ENCODE measurements around the gene AURKA. TPM values are rescaled to one million over a fixed set of nuclear protein-coding genes. Genes with fewer than 3 reads are reported as not detected.

Gene AURKA
- total RNA-seq, 4 donors from 2014 or later: 0.95 to 4.1 (median 2.5) TPM

DNA sequence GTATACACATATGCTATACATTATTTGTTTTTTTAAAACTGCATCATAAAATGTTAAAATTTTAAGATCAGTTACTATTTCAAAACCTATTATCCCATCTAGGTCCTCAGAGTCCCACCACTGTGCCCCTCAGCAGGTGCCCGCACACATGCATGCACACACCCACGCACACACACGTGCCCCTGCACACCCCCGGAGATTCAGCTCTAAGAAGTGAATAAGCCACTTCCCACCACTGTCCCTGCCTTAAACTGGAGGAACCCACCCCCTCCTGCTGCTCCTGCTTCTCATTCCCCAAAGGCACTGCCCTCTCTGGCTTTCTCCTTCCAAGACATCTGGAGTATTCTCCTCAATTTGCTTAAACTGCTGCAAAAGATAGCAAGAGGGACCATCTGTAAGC is 38.7 kb downstream of the AURKA start:
- no peak for TF ChIP-seq CTCF (IDR thresholded peaks at IDR 0.05)
- ATAC-seq (ENCODE audit: low FRiP score) (no peak), DNase-seq (ENCODE audit: low spot score) (no peak)

DNA sequence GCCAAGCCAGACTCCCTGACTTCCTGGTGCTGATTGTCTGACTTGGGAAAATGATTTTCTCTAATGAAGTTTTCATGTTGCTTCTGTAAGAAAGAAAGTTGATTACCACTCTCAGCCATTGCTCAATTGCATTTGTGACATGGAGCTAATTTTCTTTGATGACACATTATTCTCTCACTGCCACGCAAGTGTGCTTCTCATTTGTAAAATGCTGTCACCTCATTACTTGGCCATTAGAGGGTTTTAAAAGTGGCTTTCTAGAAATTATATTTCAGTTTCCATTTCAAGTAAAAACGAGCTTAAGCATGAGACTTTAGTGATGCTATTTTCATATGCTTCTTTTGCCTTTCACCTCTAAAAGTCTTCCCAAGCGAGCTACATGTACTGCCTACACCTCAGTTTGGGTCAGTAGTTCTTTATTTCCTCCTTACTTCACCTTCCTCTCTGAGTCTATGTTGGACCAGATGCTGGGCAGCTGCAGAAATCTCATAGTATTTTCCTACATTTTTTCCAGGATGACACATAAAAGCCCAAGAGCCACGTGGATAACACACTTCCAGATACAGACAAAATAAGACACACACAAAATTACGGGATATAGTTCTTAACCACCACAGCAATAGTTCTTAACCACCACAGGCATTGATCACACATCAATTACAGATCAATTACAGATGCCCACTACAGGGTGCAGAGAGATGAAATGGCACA is 39.5 kb downstream of the AURKA start:
- no peak for ATAC-seq (ENCODE audit: low FRiP score)
- no peak for TF ChIP-seq CTCF (IDR thresholded peaks at IDR 0.05)

DNA sequence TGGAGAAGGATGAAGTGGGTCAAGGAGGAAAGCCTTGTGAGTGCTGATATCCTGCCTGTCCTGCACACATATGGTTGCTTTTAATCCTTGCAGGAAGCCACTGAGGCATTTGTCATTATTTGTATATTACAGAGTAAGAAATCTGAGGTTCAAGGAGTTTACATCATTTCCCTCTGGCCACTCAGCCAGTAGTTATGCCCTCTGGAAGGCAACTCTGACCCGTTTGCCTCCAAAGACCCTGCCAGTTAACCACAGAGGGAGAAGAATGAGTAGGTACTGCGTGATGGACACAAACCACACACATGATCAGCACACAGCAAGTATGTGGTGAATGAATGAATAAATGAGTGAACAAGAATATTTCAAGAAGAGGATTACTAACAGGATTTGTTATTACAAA is 41.2 kb downstream of the AURKA start:
- no peak for ATAC-seq (ENCODE audit: low FRiP score)
- no peak for TF ChIP-seq CTCF (IDR thresholded peaks at IDR 0.05)

More for the DNA sequence above, 39.5 kb downstream of the AURKA start:
- no peak for DNase-seq (ENCODE audit: low spot score)

DNA sequence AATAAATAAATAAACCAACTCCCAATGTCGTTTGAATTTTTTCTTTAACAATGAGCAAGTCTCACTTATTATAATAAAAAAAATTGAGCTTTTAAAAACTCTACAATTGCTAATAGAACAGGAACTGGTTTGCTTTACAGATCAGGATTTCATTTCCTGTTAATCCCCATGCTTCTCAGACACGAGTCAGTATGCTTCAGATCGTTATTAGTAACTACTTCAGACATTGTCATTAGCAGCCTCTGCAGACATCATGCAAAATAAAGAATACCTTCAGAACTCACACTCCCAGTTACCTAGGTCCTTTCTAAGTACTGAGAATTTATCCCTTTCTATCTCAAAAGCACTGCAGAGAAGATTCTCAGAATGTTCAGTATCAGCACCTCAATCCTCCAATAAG is 43.3 kb downstream of the AURKA start:
- TF ChIP-seq CTCF (IDR thresholded peaks at IDR 0.05): no peak
- ATAC-seq (ENCODE audit: low FRiP score) (no peak), DNase-seq (ENCODE audit: low spot score) (no peak)

More for the DNA sequence above, 41.2 kb downstream of the AURKA start:
- DNase-seq (ENCODE audit: low spot score): no peak

DNA sequence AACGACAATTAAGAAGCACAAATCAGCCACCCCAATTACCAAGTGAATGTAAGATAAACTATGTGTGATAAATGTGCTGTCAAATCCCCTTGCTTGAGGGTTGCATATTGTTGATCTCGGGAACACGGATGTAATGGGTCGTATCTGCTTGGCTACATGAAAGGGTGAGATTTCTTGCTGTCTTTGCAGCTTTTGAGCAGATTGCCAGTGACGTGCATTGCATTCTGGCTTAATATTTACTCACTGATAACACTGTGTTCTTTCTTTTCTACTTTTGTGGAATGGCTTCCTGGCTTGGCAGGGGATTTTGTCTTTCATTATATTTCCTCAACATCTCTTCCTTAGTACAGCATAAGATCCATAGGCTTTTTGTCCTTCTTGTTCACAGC is 43.7 kb downstream of the AURKA start:
- no peak for ATAC-seq (ENCODE audit: low FRiP score)
- DNase-seq (ENCODE audit: low spot score): no peak
- no peak for TF ChIP-seq CTCF (IDR thresholded peaks at IDR 0.05)

GRCh38 chr20:56347628-56348304 is 44.2 kb downstream of the AURKA start:
- TF ChIP-seq CTCF (IDR thresholded peaks at IDR 0.05): no peak
- no peak for DNase-seq (ENCODE audit: low spot score)
- no peak for ATAC-seq (ENCODE audit: low FRiP score)

- DNase-seq (ENCODE audit: low spot score) (no peak), ATAC-seq (ENCODE audit: low FRiP score) (no peak)
- TF ChIP-seq CTCF (IDR thresholded peaks at IDR 0.05): no peak
Measured at GRCh38 chr20:56345911-56346310, 46.1 kb downstream of the AURKA start.
